Neuronal stem cell (in vitro differentiated cells): ENCODE measurements around the gene MX2.

Experiments used
- DNase-seq: peaks from one replicate; pipeline ENCODE4 v3.0.0-alpha.2; 2013; ENCODE audit warnings: low spot score
- H2AFZ ChIP-seq: one replicate; pipeline ENCODE4 v1.6.1; 2013; ENCODE audit warnings: mild to moderate bottlenecking, low read length, inconsistent platforms
- H2AK5ac ChIP-seq: 2 replicates; pipeline ENCODE4 v1.6.1; 2013; ENCODE audit warnings: low read depth, mild to moderate bottlenecking, inconsistent platforms, low read length, moderate library complexity, mixed read lengths
- H2BK120ac ChIP-seq: 2 replicates; pipeline ENCODE4 v1.6.1; 2013; ENCODE audit warnings: low read depth, mild to moderate bottlenecking, inconsistent platforms, low read length, moderate library complexity, mixed read lengths
- H2BK12ac ChIP-seq: one replicate; pipeline ENCODE4 v1.6.1; 2013; ENCODE audit warnings: low read length, inconsistent platforms
- H2BK15ac ChIP-seq: 2 replicates; pipeline ENCODE4 v1.6.1; 2013; ENCODE audit warnings: mild to moderate bottlenecking, low read length, inconsistent platforms, mixed read lengths
- H2BK5ac ChIP-seq: one replicate; pipeline ENCODE4 v1.6.1; 2013; ENCODE audit warnings: inconsistent platforms, mild to moderate bottlenecking, low read length, moderate library complexity
- H3K14ac ChIP-seq: one replicate; pipeline ENCODE4 v1.6.1; 2013; ENCODE audit warnings: low read length, inconsistent platforms
- H3K18ac ChIP-seq: 2 replicates; pipeline ENCODE4 v1.6.1; 2013; ENCODE audit warnings: low read length, inconsistent platforms
- H3K23ac ChIP-seq: 2 replicates; pipeline ENCODE4 v1.6.1; 2013; ENCODE audit warnings: low read depth, mild to moderate bottlenecking, mixed read lengths, low read length, inconsistent platforms; ENCODE audit not compliant: poor library complexity
- H3K27ac ChIP-seq: replicated peaks from 3 replicates; pipeline ENCODE4 v1.5.1; 2013; ENCODE audit warnings: low read length, inconsistent platforms
- H3K27me3 ChIP-seq, 3 experiments: 2 replicates each; pipeline ENCODE4 v1.6.1; 2013; ENCODE audit warnings: low read length in 3 of 3, mild to moderate bottlenecking in 2 of 3, inconsistent platforms in 1 of 3, low read depth in 1 of 3, mixed read lengths in 1 of 3, moderate library complexity in 1 of 3; ENCODE audit not compliant: control insufficient read depth in 3 of 3, insufficient read depth in 3 of 3
- H3K36me3 ChIP-seq, 2 donors: replicated peaks in 1 of 2; 2 replicates each; pipeline ENCODE4 v1.6.1; 2013; ENCODE audit warnings: low read length in 2 of 2; ENCODE audit not compliant: control insufficient read depth in 2 of 2, insufficient read depth in 2 of 2
- H3K4ac ChIP-seq: 2 replicates; pipeline ENCODE4 v1.6.1; 2013; ENCODE audit warnings: inconsistent platforms, mild to moderate bottlenecking, low read length, moderate library complexity
- H3K4me1 ChIP-seq, 2 donors: 1 replicate in 1 of 2; 2 replicates in 1 of 2; pipeline ENCODE4 v1.6.1; 2013; ENCODE audit warnings: low read length in 2 of 2, low read depth in 1 of 2; ENCODE audit not compliant: control insufficient read depth in 2 of 2, insufficient read depth in 1 of 2
- H3K4me2 ChIP-seq: one replicate; pipeline ENCODE4 v1.6.1; 2013; ENCODE audit warnings: mild to moderate bottlenecking, low read length, inconsistent platforms; ENCODE audit not compliant: insufficient read depth, poor library complexity, severe bottlenecking
- H3K4me3 ChIP-seq, 2 donors: 2 replicates each; pipeline ENCODE4 v1.5.1; 2013; ENCODE audit warnings: low read length in 2 of 2, mild to moderate bottlenecking in 2 of 2, inconsistent platforms in 1 of 2, moderate library complexity in 1 of 2
- H3K79me1 ChIP-seq: one replicate; pipeline ENCODE4 v1.6.1; 2013; ENCODE audit warnings: low read depth, mild to moderate bottlenecking, inconsistent platforms, low read length, moderate library complexity
- H3K9ac ChIP-seq: one replicate; pipeline ENCODE4 v1.6.1; 2013; ENCODE audit warnings: mild to moderate bottlenecking, low read depth, low read length, inconsistent platforms; ENCODE audit not compliant: poor library complexity
- H3K9me3 ChIP-seq, 2 donors: replicated peaks in 1 of 2; 2 replicates each; pipeline versions ENCODE3 to v1.6.1; 2013; ENCODE audit warnings: low read length in 2 of 2, mild to moderate bottlenecking in 2 of 2, inconsistent platforms in 1 of 2, low read depth in 1 of 2, mixed read lengths in 1 of 2, moderate library complexity in 1 of 2; ENCODE audit not compliant: control insufficient read depth in 2 of 2, insufficient read depth in 1 of 2
- H4K8ac ChIP-seq: one replicate; pipeline ENCODE4 v1.6.1; 2013; ENCODE audit warnings: low read depth, mild to moderate bottlenecking, inconsistent platforms, low read length, moderate library complexity
- H4K91ac ChIP-seq: one replicate; pipeline ENCODE4 v1.6.1; 2013; ENCODE audit warnings: low read length, low read depth, mild to moderate bottlenecking, inconsistent platforms; ENCODE audit not compliant: poor library complexity
- WGBS, 2 donors: extraction: QIAGEN DNeasy Blood & Tissue Kit; methylation state at CpG; one replicate each; pipeline ENCODE4 v1.1.7; 2013; ENCODE audit warnings: missing lambda C conversion rate in 2 of 2, mixed read lengths in 1 of 2; ENCODE audit not compliant: insufficient read length in 2 of 2, insufficient replicate concordance in 1 of 2; ENCODE audit errors: extremely low coverage in 2 of 2; 5-methylcytosine and 5-hydroxymethylcytosine counted together

The MX2 gene

DNA sequence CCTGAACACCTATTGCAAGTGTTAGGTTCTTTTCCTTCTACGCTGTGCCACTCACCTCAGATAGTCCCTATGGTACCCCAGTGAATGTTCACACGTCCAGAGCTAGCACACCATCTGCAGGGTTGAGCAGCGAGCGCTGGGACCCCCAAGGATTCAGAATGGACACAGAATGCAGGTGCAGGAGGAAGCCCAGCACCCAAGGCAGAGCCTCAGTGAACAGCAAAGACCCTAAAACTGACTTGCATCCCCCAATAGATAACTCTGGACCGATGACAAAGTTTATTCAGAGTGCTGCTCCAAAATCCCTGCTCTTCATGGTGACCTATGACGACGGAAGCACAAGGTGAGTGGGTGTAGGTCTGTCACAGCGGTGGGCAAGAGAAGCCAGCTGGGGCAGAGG lies 15.1 kb upstream of the MX2 start:
- Histone ChIP-seq H3K4me3 (no peak overlapping the region), H2BK12ac (no peak overlapping the region), H2AK5ac (no peak overlapping the region), H4K8ac (no peak overlapping the region), H2BK120ac (no peak overlapping the region), H3K14ac (no peak overlapping the region), H3K23ac (no peak overlapping the region), H3K9me3 (peaks cover 0 to 1% of the 10 kb centered on the region in 2 donors), H3K27me3 (no peaks in the 10 kb centered on the region), H3K79me1 (no peaks in the 10 kb centered on the region), H3K18ac (no peak overlapping the region), H3K4me1 (peaks cover 0 to 2% of the 10 kb centered on the region in 2 donors), H3K4me2 (no peak overlapping the region), H3K36me3 (no peaks in the 10 kb centered on the region), H2BK5ac (no peak overlapping the region), H3K27ac (no peak overlapping the region), H3K9ac (no peak overlapping the region), H2AFZ (no peak overlapping the region), H3K4ac (no peak overlapping the region), H2BK15ac (no peak overlapping the region), H4K91ac (no peak overlapping the region)
- no CpG with 5 or more reads among the region's 8 CpGs for WGBS, 2 donors
- DNase-seq = no peak

- H2AK5ac ChIP-seq = no peak overlapping the region
- H3K27me3 ChIP-seq = no peaks in the 10 kb centered on the region
- H3K79me1 ChIP-seq = no peaks in the 10 kb centered on the region
- WGBS, 2 donors = no CpG with 5 or more reads among the region's 6 CpGs
- H2BK5ac ChIP-seq = no peak overlapping the region
- H3K4me2 ChIP-seq = no peak overlapping the region
- H3K4ac ChIP-seq = no peak overlapping the region
- H3K27ac ChIP-seq = no peak overlapping the region
- H2BK120ac ChIP-seq = no peak overlapping the region
- H2BK12ac ChIP-seq = no peak overlapping the region
- no peak overlapping the region for H3K23ac ChIP-seq
- no peaks in the 10 kb centered on the region for H3K36me3 ChIP-seq
- H3K9me3 ChIP-seq = no peaks in the 10 kb centered on the region
- no peak overlapping the region for H3K14ac ChIP-seq
- peaks cover 0 to 2% of the 10 kb centered on the region in 2 donors for H3K4me1 ChIP-seq
- no peak overlapping the region for H4K8ac ChIP-seq
- no peak overlapping the region for H2AFZ ChIP-seq
- H3K9ac ChIP-seq = no peak overlapping the region
- DNase-seq = no peak
- no peak overlapping the region for H3K18ac ChIP-seq
- no peak overlapping the region for H2BK15ac ChIP-seq
- H4K91ac ChIP-seq = no peak overlapping the region
- no peak overlapping the region for H3K4me3 ChIP-seq
Observed at GRCh38 chr21:41348434-41348833, 13.4 kb upstream of the MX2 start.

DNA sequence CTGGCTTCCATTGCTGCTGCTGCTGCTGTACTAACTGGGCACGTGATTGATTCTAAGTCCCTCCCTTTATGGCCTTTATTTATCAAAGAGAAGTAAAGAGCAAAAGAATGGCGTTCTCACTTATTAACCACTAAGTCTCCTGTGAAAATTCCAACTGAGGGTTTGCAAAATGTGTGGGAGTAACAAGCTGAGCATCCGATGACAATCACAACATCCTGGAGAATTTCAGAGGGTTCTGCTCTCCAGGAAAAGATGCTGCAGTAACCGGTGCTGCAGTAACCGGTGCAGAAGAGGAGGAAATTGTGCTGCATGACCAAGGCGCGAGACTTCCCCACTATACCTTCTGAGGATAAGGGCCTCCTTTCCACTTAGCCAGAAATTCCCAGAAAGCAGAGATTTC lies 12.7 kb upstream of the MX2 start:
- Histone ChIP-seq H3K18ac (no peak overlapping the region), H3K9ac (no peak overlapping the region), H3K27ac (no peak overlapping the region), H3K27me3 (no peaks in the 10 kb centered on the region), H3K36me3 (no peaks in the 10 kb centered on the region), H3K79me1 (no peaks in the 10 kb centered on the region), H2AFZ (no peak overlapping the region), H2BK5ac (no peak overlapping the region), H3K4me2 (no peak overlapping the region), H2AK5ac (no peak overlapping the region), H3K4ac (no peak overlapping the region), H2BK120ac (no peak overlapping the region), H4K91ac (no peak overlapping the region), H3K4me3 (no peak overlapping the region), H2BK12ac (no peak overlapping the region), H3K9me3 (no peaks in the 10 kb centered on the region), H4K8ac (no peak overlapping the region), H3K23ac (no peak overlapping the region), H3K14ac (no peak overlapping the region), H2BK15ac (no peak overlapping the region), H3K4me1 (peaks cover 0 to 2% of the 10 kb centered on the region in 2 donors)
- DNase-seq = no peak
- WGBS, 2 donors = no CpG with 5 or more reads among the region's 7 CpGs

- Histone ChIP-seq H3K23ac (no peak overlapping the region), H2BK120ac (no peak overlapping the region), H2BK5ac (no peak overlapping the region), H3K9me3 (no peaks in the 10 kb centered on the region), H3K27me3 (no peaks in the 10 kb centered on the region), H2BK12ac (no peak overlapping the region), H2AFZ (no peak overlapping the region), H3K4me3 (no peak overlapping the region), H4K91ac (no peak overlapping the region), H3K9ac (no peak overlapping the region), H3K18ac (peak overlapping the region; percentile 35), H2AK5ac (no peak overlapping the region), H3K4me2 (no peak overlapping the region), H3K79me1 (no peaks in the 10 kb centered on the region), H3K27ac (no peak overlapping the region), H3K14ac (no peak overlapping the region), H3K36me3 (no peaks in the 10 kb centered on the region), H2BK15ac (no peak overlapping the region), H3K4ac (no peak overlapping the region), H4K8ac (no peak overlapping the region), H3K4me1 (peaks cover 0 to 2% of the 10 kb centered on the region in 2 donors)
- DNase-seq = no peak
- WGBS, 2 donors = no CpG with 5 or more reads among the region's 19 CpGs
Observed at GRCh38 chr21:41349619-41350390, 12.0 kb upstream of the MX2 start.
